GM12878 (cell line): Measurements from ENCODE around the gene KIRREL3. TPM values are rescaled to one million over a fixed set of nuclear protein-coding genes. Genes with fewer than 3 reads are reported as not detected.

Experiments
- ATAC-seq: fragments of 200-7000 bp; cut with Tn5 transposase; 3 replicates; pipeline ENCODE4 v1.9.1; 2020; ENCODE audit warnings: mild to moderate bottlenecking, moderate library complexity
- BruUV-seq: library from RNA; stranded (reverse); fragments of 400-500 nt; replicated peaks from 2 replicates; lab custom pipeline; 2021; lab: Mats Ljungman, UMichigan
- CTCF ChIA-PET: fragments of 300-600 bp; sonication (Branson Sonifier 250); formaldehyde crosslinking; extraction: SDS; loops from one replicate; lab custom pipeline; 2021; ENCODE audit warnings: inconsistent platforms; lab: Yijun Ruan, JAX
- POLR2A ChIA-PET: fragments of 350-600 bp; formaldehyde crosslinking; extraction: SDS; loops from one replicate; lab custom pipeline; 2021; ENCODE audit warnings: inconsistent platforms; lab: Charles Lee
- RAD21 ChIA-PET: fragments of 300-600 bp; sonication (Branson Sonifier 250); formaldehyde crosslinking; loops from one replicate; lab custom pipeline; 2023; ENCODE audit warnings: antibody characterized with exemption; ENCODE audit not compliant: unreplicated experiment; lab: Charles Lee
- SMC1A ChIA-PET: fragments of 300-600 bp; sonication (Branson Sonifier 250); formaldehyde crosslinking; loops from one replicate; lab custom pipeline; 2023; ENCODE audit not compliant: unreplicated experiment, uncharacterized antibody; lab: Charles Lee
- DNase-seq: peaks from one replicate; pipeline ENCODE4 v3.0.0-alpha.2; 2011; ENCODE audit warnings: low read depth, low spot score
- FAIRE-seq: peaks from 3 replicates; lab custom pipeline; 2011; peaks lifted over from hg19 to GRCh38; lab: Jason Lieb, UNC
- H2AFZ ChIP-seq: 2 replicates; pipeline ENCODE4 v1.6.0; 2011; ENCODE audit warnings: low read depth, low read length, control low read depth; ENCODE audit not compliant: control insufficient read depth
- H3K27ac ChIP-seq: 2 replicates; pipeline ENCODE4 v1.5.1; 2011; ENCODE audit warnings: control low read depth; ENCODE audit not compliant: control insufficient read depth, insufficient read depth
- H3K27me3 ChIP-seq, 2 experiments: replicated peaks in 1 of 2; 2 replicates each; pipeline versions ENCODE4 v1.6.0 to v1.6.1; 2011; ENCODE audit warnings: low read length in 1 of 2; ENCODE audit not compliant: control insufficient read depth in 2 of 2, insufficient read depth in 2 of 2
- H3K36me3 ChIP-seq, 2 experiments: 2 replicates each; pipeline ENCODE4 v1.5.1; 2011; ENCODE audit warnings: low read length in 1 of 2; ENCODE audit not compliant: control insufficient read depth in 2 of 2, insufficient read depth in 2 of 2
- H3K4me1 ChIP-seq: 2 replicates; pipeline ENCODE4 v1.6.1; 2011; ENCODE audit warnings: mild to moderate bottlenecking, low read length, moderate library complexity, mixed read lengths; ENCODE audit not compliant: control insufficient read depth, insufficient read depth
- H3K4me2 ChIP-seq: 2 replicates; pipeline ENCODE4 v1.6.0; 2011; ENCODE audit warnings: control low read depth; ENCODE audit not compliant: control insufficient read depth, insufficient read depth
- H3K4me3 ChIP-seq: fragments of 200-600 bp; sonication (generic); 2 replicates; pipeline ENCODE4 v1.5.1; 2016
- H3K79me2 ChIP-seq: 2 replicates; pipeline ENCODE4 v1.6.0; 2011; ENCODE audit warnings: low read length; ENCODE audit not compliant: control insufficient read depth, insufficient read depth
- H3K9ac ChIP-seq: 2 replicates; pipeline ENCODE4 v1.8.0; 2011; ENCODE audit warnings: low read length, control low read depth, mixed read lengths; ENCODE audit not compliant: control insufficient read depth, insufficient read depth
- H3K9me3 ChIP-seq: replicated peaks from 3 replicates; pipeline ENCODE4 v1.5.1; 2011; ENCODE audit warnings: mild to moderate bottlenecking, low read length; ENCODE audit not compliant: control insufficient read depth, insufficient read depth
- H4K20me1 ChIP-seq: 2 replicates; pipeline ENCODE4 v1.6.0; 2011; ENCODE audit not compliant: control insufficient read depth, insufficient read depth
- EZH2 ChIP-seq: IDR thresholded peaks from 2 replicates; pipeline ENCODE4 v1.6.1; 2012; ENCODE audit warnings: low read depth, mild to moderate bottlenecking, control low read depth, inconsistent platforms, low read length, borderline replicate concordance; ENCODE audit not compliant: control insufficient read depth
- GATAD2B ChIP-seq: fragments of 450-650 bp; conservative IDR thresholded peaks from 2 replicates; pipeline ENCODE4 v1.6.1; 2017; ENCODE audit warnings: low read depth, mild to moderate bottlenecking, moderate library complexity
- HDAC2 ChIP-seq: fragments of 200-600 bp; sonication (generic); IDR thresholded peaks from 2 replicates; pipeline ENCODE4 v1.6.1; 2017
- HDAC6 ChIP-seq: fragments of 200-600 bp; sonication (generic); IDR thresholded peaks from one replicate; pipeline ENCODE4 v1.8.0; 2017; ENCODE audit warnings: antibody characterized with exemption; ENCODE audit not compliant: unreplicated experiment
- IKZF1 ChIP-seq: fragments of 450-650 bp; conservative IDR thresholded peaks from 2 replicates; pipeline ENCODE4 v1.6.1; 2017; ENCODE audit warnings: antibody characterized with exemption, mild to moderate bottlenecking
- KDM1A ChIP-seq: fragments of 200-600 bp; sonication (generic); IDR thresholded peaks from 2 replicates; pipeline ENCODE4 v1.6.1; 2016; ENCODE audit warnings: borderline replicate concordance
- MXI1 ChIP-seq: fragments of 150-350 bp; IDR thresholded peaks from 2 replicates; pipeline ENCODE4 v1.6.1; 2011; ENCODE audit warnings: low read depth, mild to moderate bottlenecking, inconsistent platforms, low read length, improper control_type of control experiment
- RELA ChIP-seq: fragments of 450-650 bp; IDR thresholded peaks from 2 replicates; pipeline ENCODE4 v1.8.0; 2014; ENCODE audit warnings: borderline replicate concordance; ENCODE audit not compliant: partially characterized antibody
- SMAD1 ChIP-seq: fragments of 450-650 bp; IDR thresholded peaks from 2 replicates; pipeline ENCODE4 v1.6.1; 2018; ENCODE audit warnings: mild to moderate bottlenecking, low read depth; ENCODE audit not compliant: partially characterized antibody
- SP1 ChIP-seq: IDR thresholded peaks from one replicate; pipeline ENCODE4 v1.6.1; 2011; ENCODE audit warnings: low read depth, low read length
- SPI1 ChIP-seq: IDR thresholded peaks from 2 replicates; pipeline ENCODE4 v1.6.1; 2011; ENCODE audit warnings: low read depth, mild to moderate bottlenecking, low read length, moderate library complexity, borderline replicate concordance; ENCODE audit not compliant: insufficient read depth
- SUZ12 ChIP-seq: fragments of 200-600 bp; sonication (generic); IDR thresholded peaks from one replicate; pipeline ENCODE4 v1.6.1; 2018; ENCODE audit warnings: antibody characterized with exemption, mild to moderate bottlenecking; ENCODE audit not compliant: unreplicated experiment
- TBL1XR1 ChIP-seq: IDR thresholded peaks from 2 replicates; pipeline ENCODE4 v1.6.1; 2012; ENCODE audit warnings: low read depth, low read length, improper control_type of control experiment
- ZBED1 ChIP-seq: IDR thresholded peaks from 2 replicates; pipeline ENCODE4 v1.6.1; 2016; ENCODE audit warnings: borderline replicate concordance
- WGBS: methylation state at CpG from one replicate; pipeline ENCODE4 v1.1.6; 2016; ENCODE audit warnings: low lambda C conversion rate; ENCODE audit not compliant: insufficient replicate concordance, insufficient coverage; ENCODE audit errors: missing lambda C conversion rate; 5-methylcytosine and 5-hydroxymethylcytosine counted together
- in situ Hi-C: fragments of 300-500 bp; cut with MboI; formaldehyde crosslinking; loops from 9 replicates; pipeline ENCODE4 v1.14.3; 2018; ENCODE audit warnings: mixed read lengths
- intact Hi-C: fragments of 100-400 bp; cut with micrococcal nuclease; formaldehyde crosslinking; loops from one replicate; pipeline ENCODE4 v1.14.2; 2022; ENCODE audit not compliant: unreplicated experiment
- polyA plus RNA-seq, 11 experiments: library from polyadenylated mRNA; depleted of rRNA in 4 of 11; unstranded in 6 of 11; stranded (reverse) in 5 of 11; fragments of >200 nt; fragmentation: Nextera tagmentation in 4 of 11; fragmentation: Illumina TruSeq in 1 of 11; extraction: Ambion mirVana in 4 of 11; extraction: Trizol in 1 of 11; gene quantifications; 1 replicate in 1 of 11; 2 replicates in 10 of 11; pipeline versions ENCODE4 v1.2.1 to v1.2.3, GENCODE V29; 2011 to 2016; ENCODE audit warnings: inconsistent platforms in 2 of 11, missing spikeins in 2 of 11, low read depth in 1 of 11
- total RNA-seq, 4 experiments: library from RNA; depleted of rRNA in 3 of 4; stranded (reverse); fragments of >200 nt in 3 of 4; fragmentation: Illumina TruSeq in 1 of 4; extraction: Trizol in 1 of 4; gene quantifications; 2 replicates each; pipeline versions ENCODE4 v1.2.1 to v1.2.3, GENCODE V29; 2013 to 2021
- TF ChIP-seq, protein P1 (sequence below): IDR thresholded peaks from 2 replicates; pipeline ENCODE4 v1.6.1; 2012; ENCODE audit warnings: mild to moderate bottlenecking, low read depth, low read length
- TF ChIP-seq, protein P2 (sequence below): fragments of 450-650 bp; IDR thresholded peaks from 2 replicates; pipeline ENCODE4 v1.6.1; 2016; ENCODE audit warnings: mild to moderate bottlenecking, moderate library complexity, borderline replicate concordance
- TF ChIP-seq, protein P3 (sequence below): fragments of 450-650 bp; IDR thresholded peaks from 2 replicates; pipeline ENCODE4 v1.6.1; 2017; ENCODE audit warnings: borderline replicate concordance

KIRREL3 gene
- total and polyA plus RNA-seq, 10 of the 15 experiments (the other 5 are each of a cell fraction or from before 2014, with no cell fraction given) = under 0.01 TPM; not detected in 9

DNA sequence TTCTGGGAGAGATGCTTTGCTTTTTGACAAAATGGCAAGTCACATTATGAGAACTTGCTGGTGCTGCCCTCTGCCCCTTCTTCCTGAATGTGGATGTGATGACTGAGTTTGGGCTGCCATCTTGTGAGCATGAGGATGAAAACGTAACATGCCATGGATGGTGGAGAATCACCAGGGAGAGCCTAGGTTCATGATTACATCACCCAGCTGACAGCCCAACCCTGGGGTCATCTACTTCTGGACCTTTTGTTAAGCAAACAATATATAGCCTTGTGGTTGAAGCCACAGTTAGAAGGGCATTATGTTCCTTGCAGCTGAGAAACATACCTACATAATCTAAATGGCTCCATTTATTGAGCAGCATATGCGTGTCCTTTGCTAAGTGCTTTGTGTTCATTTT lies 321.5 kb downstream of the KIRREL3 start:
- Histone ChIP-seq H3K36me3 (no peaks in the 10 kb centered on the region), H3K9ac (no peak overlapping the region), H2AFZ (no peak overlapping the region), H3K79me2 (no peaks in the 10 kb centered on the region), H3K9me3 (no peaks in the 10 kb centered on the region), H4K20me1 (no peaks in the 10 kb centered on the region), H3K27ac (no peak overlapping the region), H3K4me1 (no peaks in the 10 kb centered on the region), H3K27me3 (peaks cover 0 to 3% of the 10 kb centered on the region in 2 experiments), H3K4me2 (no peak overlapping the region), H3K4me3 (no peak overlapping the region)
- RAD21 ChIA-PET = no interaction called here
- DNase-seq (no peak), FAIRE-seq (no peak), ATAC-seq (no peak)
- CTCF ChIA-PET = no interaction called here
- in situ Hi-C loops (no loop called here), intact Hi-C loops (no loop called here)
- SMC1A ChIA-PET = no interaction called here
- BruUV-seq = no TSS peak
- POLR2A ChIA-PET = no interaction called here
- WGBS = 24% methylated on average over 2 of the region's 2 CpGs
- TF ChIP-seq HDAC6 = no peak
- no peak for TF ChIP-seq MXI1
- TF ChIP-seq IKZF1 = no peak
- TF ChIP-seq SUZ12 = no peak
- TF ChIP-seq ZBED1 = no peak
- TF ChIP-seq, protein P1, sequence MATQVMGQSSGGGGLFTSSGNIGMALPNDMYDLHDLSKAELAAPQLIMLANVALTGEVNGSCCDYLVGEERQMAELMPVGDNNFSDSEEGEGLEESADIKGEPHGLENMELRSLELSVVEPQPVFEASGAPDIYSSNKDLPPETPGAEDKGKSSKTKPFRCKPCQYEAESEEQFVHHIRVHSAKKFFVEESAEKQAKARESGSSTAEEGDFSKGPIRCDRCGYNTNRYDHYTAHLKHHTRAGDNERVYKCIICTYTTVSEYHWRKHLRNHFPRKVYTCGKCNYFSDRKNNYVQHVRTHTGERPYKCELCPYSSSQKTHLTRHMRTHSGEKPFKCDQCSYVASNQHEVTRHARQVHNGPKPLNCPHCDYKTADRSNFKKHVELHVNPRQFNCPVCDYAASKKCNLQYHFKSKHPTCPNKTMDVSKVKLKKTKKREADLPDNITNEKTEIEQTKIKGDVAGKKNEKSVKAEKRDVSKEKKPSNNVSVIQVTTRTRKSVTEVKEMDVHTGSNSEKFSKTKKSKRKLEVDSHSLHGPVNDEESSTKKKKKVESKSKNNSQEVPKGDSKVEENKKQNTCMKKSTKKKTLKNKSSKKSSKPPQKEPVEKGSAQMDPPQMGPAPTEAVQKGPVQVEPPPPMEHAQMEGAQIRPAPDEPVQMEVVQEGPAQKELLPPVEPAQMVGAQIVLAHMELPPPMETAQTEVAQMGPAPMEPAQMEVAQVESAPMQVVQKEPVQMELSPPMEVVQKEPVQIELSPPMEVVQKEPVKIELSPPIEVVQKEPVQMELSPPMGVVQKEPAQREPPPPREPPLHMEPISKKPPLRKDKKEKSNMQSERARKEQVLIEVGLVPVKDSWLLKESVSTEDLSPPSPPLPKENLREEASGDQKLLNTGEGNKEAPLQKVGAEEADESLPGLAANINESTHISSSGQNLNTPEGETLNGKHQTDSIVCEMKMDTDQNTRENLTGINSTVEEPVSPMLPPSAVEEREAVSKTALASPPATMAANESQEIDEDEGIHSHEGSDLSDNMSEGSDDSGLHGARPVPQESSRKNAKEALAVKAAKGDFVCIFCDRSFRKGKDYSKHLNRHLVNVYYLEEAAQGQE = no peak
- TF ChIP-seq HDAC2 = no peak
- no peak for TF ChIP-seq SPI1
- TF ChIP-seq, protein P2, sequence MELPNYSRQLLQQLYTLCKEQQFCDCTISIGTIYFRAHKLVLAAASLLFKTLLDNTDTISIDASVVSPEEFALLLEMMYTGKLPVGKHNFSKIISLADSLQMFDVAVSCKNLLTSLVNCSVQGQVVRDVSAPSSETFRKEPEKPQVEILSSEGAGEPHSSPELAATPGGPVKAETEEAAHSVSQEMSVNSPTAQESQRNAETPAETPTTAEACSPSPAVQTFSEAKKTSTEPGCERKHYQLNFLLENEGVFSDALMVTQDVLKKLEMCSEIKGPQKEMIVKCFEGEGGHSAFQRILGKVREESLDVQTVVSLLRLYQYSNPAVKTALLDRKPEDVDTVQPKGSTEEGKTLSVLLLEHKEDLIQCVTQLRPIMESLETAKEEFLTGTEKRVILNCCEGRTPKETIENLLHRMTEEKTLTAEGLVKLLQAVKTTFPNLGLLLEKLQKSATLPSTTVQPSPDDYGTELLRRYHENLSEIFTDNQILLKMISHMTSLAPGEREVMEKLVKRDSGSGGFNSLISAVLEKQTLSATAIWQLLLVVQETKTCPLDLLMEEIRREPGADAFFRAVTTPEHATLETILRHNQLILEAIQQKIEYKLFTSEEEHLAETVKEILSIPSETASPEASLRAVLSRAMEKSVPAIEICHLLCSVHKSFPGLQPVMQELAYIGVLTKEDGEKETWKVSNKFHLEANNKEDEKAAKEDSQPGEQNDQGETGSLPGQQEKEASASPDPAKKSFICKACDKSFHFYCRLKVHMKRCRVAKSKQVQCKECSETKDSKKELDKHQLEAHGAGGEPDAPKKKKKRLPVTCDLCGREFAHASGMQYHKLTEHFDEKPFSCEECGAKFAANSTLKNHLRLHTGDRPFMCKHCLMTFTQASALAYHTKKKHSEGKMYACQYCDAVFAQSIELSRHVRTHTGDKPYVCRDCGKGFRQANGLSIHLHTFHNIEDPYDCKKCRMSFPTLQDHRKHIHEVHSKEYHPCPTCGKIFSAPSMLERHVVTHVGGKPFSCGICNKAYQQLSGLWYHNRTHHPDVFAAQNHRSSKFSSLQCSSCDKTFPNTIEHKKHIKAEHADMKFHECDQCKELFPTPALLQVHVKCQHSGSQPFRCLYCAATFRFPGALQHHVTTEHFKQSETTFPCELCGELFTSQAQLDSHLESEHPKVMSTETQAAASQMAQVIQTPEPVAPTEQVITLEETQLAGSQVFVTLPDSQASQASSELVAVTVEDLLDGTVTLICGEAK = no peak
- no peak for TF ChIP-seq KDM1A
- TF ChIP-seq EZH2 = no peak
- TF ChIP-seq SP1 = no peak
- TF ChIP-seq TBL1XR1 = no peak
- no peak for TF ChIP-seq RELA
- no peak for TF ChIP-seq SMAD1
- TF ChIP-seq GATAD2B = no peak
- TF ChIP-seq, protein P3, sequence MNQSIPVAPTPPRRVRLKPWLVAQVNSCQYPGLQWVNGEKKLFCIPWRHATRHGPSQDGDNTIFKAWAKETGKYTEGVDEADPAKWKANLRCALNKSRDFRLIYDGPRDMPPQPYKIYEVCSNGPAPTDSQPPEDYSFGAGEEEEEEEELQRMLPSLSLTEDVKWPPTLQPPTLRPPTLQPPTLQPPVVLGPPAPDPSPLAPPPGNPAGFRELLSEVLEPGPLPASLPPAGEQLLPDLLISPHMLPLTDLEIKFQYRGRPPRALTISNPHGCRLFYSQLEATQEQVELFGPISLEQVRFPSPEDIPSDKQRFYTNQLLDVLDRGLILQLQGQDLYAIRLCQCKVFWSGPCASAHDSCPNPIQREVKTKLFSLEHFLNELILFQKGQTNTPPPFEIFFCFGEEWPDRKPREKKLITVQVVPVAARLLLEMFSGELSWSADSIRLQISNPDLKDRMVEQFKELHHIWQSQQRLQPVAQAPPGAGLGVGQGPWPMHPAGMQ = no peak
